ENCODE results near the gene ARHGAP6.

Gene ARHGAP6

DNA sequence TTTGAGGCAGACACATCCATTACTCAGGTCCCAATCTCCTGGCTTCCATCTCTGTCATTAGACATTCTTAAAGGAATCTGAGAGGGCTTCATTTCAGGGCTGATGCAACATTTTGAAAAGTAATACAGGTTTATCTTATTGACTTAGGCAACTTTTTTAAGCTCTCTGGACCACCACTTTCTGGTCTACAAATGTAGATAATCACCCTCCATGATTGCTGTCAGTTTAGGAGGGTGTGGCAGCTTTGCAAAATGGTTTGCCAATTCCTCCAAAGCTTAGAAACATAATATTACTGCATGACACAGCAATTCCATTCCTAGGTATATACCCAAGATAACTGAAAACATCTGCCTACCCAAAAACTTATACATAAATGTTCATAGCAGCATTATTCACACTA lies 77.6 kb downstream of the ARHGAP6 start:
- no peak overlapping the region for H2BK120ac ChIP-seq (ENCODE audit: low read depth, low read length)
- no peak overlapping the region for H2BK5ac ChIP-seq (ENCODE audit: low read length)
- H3K4ac ChIP-seq (ENCODE audit: low read length) = no peak overlapping the region
- H3K4me1 ChIP-seq (ENCODE audit: control insufficient read depth in 2 of 2, insufficient read depth in 1 of 2, low read depth in 1 of 2, low read length in 2 of 2) = no peaks in the 10 kb centered on the region
- no peak overlapping the region for H2BK12ac ChIP-seq (ENCODE audit: low read length)
- H3K27me3 ChIP-seq (ENCODE audit: control insufficient read depth in 3 of 3, insufficient read depth in 3 of 3, low read depth in 1 of 3, low read length in 3 of 3) = no peaks in the 10 kb centered on the region
- H3K36me3 ChIP-seq (replicated peaks in 1 of 2; ENCODE audit: control insufficient read depth in 2 of 2, insufficient read depth in 2 of 2, low read length in 2 of 2) = no peaks in the 10 kb centered on the region
- H3K79me1 ChIP-seq (ENCODE audit: low read depth, low read length) = no peaks in the 10 kb centered on the region
- no peak overlapping the region for H4K91ac ChIP-seq (ENCODE audit: low read depth, low read length, poor library complexity)
- no peak overlapping the region for H2AFZ ChIP-seq (ENCODE audit: low read length)
- H3K18ac ChIP-seq (ENCODE audit: low read length) = no peak overlapping the region
- H3K9ac ChIP-seq (ENCODE audit: low read depth, low read length, poor library complexity) = no peak overlapping the region
- H4K8ac ChIP-seq (ENCODE audit: low read depth, low read length) = no peak overlapping the region
- H3K27ac ChIP-seq (replicated peaks; ENCODE audit: low read length) = no peak overlapping the region
- no peak for DNase-seq (ENCODE audit: low spot score)
- H3K14ac ChIP-seq (ENCODE audit: low read length) = no peak overlapping the region
- H2BK15ac ChIP-seq (ENCODE audit: low read length) = no peak overlapping the region
- H3K9me3 ChIP-seq (replicated peaks in 1 of 2; ENCODE audit: control insufficient read depth in 2 of 2, insufficient read depth in 1 of 2, low read depth in 1 of 2, low read length in 2 of 2) = no peaks in the 10 kb centered on the region
- H3K4me3 ChIP-seq (ENCODE audit: low read length in 2 of 2) = no peak overlapping the region
- H3K4me2 ChIP-seq (ENCODE audit: insufficient read depth, low read length, poor library complexity, severe bottlenecking) = no peak overlapping the region
- no peak overlapping the region for H3K23ac ChIP-seq (ENCODE audit: low read depth, low read length, poor library complexity)
- no peak overlapping the region for H2AK5ac ChIP-seq (ENCODE audit: low read depth, low read length)

DNA sequence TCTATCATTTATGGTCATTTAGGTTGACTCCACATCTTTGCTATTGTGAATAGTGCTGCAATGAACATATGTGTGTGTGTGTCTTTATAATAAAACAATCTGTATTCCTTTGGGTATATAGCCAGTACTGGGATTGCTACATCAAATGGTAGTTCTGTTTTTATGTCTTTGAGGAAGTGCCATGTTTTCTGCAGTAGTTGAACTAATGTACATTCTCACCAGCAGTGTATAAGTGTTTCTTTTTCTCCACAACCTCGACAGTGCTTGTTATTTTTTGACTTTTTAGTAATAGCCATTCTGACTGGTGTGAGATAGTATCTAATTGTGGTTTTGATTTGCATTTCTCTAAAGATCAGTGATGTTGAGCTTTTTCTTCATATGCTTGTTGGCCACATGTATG lies 80.5 kb downstream of the ARHGAP6 start:
- no peak overlapping the region for H2BK12ac ChIP-seq (ENCODE audit: low read length)
- no peak overlapping the region for H4K8ac ChIP-seq (ENCODE audit: low read depth, low read length)
- no peak overlapping the region for H3K4me2 ChIP-seq (ENCODE audit: insufficient read depth, low read length, poor library complexity, severe bottlenecking)
- H3K9ac ChIP-seq (ENCODE audit: low read depth, low read length, poor library complexity) = no peak overlapping the region
- no peak overlapping the region for H2BK15ac ChIP-seq (ENCODE audit: low read length)
- H2AK5ac ChIP-seq (ENCODE audit: low read depth, low read length) = no peak overlapping the region
- H3K27me3 ChIP-seq (ENCODE audit: control insufficient read depth in 3 of 3, insufficient read depth in 3 of 3, low read depth in 1 of 3, low read length in 3 of 3) = no peaks in the 10 kb centered on the region
- H3K9me3 ChIP-seq (replicated peaks in 1 of 2; ENCODE audit: control insufficient read depth in 2 of 2, insufficient read depth in 1 of 2, low read depth in 1 of 2, low read length in 2 of 2) = no peaks in the 10 kb centered on the region
- no peak overlapping the region for H3K18ac ChIP-seq (ENCODE audit: low read length)
- no peaks in the 10 kb centered on the region for H3K36me3 ChIP-seq (replicated peaks in 1 of 2; ENCODE audit: control insufficient read depth in 2 of 2, insufficient read depth in 2 of 2, low read length in 2 of 2)
- H4K91ac ChIP-seq (ENCODE audit: low read depth, low read length, poor library complexity) = no peak overlapping the region
- H2BK5ac ChIP-seq (ENCODE audit: low read length) = no peak overlapping the region
- no peak overlapping the region for H3K14ac ChIP-seq (ENCODE audit: low read length)
- H2AFZ ChIP-seq (ENCODE audit: low read length) = no peak overlapping the region
- no peak overlapping the region for H3K4ac ChIP-seq (ENCODE audit: low read length)
- H3K4me3 ChIP-seq (ENCODE audit: low read length in 2 of 2) = no peak overlapping the region
- no peak for DNase-seq (ENCODE audit: low spot score)
- WGBS, 2 donors (ENCODE audit: extremely low coverage in 2 of 2, insufficient read length in 2 of 2, insufficient replicate concordance in 1 of 2) = no CpG with 5 or more reads among the region's 1 CpG
- no peak overlapping the region for H2BK120ac ChIP-seq (ENCODE audit: low read depth, low read length)
- no peaks in the 10 kb centered on the region for H3K79me1 ChIP-seq (ENCODE audit: low read depth, low read length)
- H3K4me1 ChIP-seq (ENCODE audit: control insufficient read depth in 2 of 2, insufficient read depth in 1 of 2, low read depth in 1 of 2, low read length in 2 of 2) = no peaks in the 10 kb centered on the region
- no peak overlapping the region for H3K23ac ChIP-seq (ENCODE audit: low read depth, low read length, poor library complexity)
- no peak overlapping the region for H3K27ac ChIP-seq (replicated peaks; ENCODE audit: low read length)

- Histone ChIP-seq H3K4me2 (ENCODE audit: insufficient read depth, low read length, poor library complexity, severe bottlenecking) (no peak overlapping the region), H3K79me1 (ENCODE audit: low read depth, low read length) (no peaks in the 10 kb centered on the region), H2BK12ac (ENCODE audit: low read length) (no peak overlapping the region), H2AK5ac (ENCODE audit: low read depth, low read length) (no peak overlapping the region), H4K8ac (ENCODE audit: low read depth, low read length) (no peak overlapping the region), H3K9me3 (replicated peaks in 1 of 2; ENCODE audit: control insufficient read depth in 2 of 2, insufficient read depth in 1 of 2, low read depth in 1 of 2, low read length in 2 of 2) (no peaks in the 10 kb centered on the region), H2AFZ (ENCODE audit: low read length) (no peak overlapping the region), H3K4me3 (ENCODE audit: low read length in 2 of 2) (no peak overlapping the region), H3K23ac (ENCODE audit: low read depth, low read length, poor library complexity) (no peak overlapping the region), H3K18ac (ENCODE audit: low read length) (no peak overlapping the region), H3K14ac (ENCODE audit: low read length) (no peak overlapping the region), H2BK120ac (ENCODE audit: low read depth, low read length) (no peak overlapping the region), H3K36me3 (replicated peaks in 1 of 2; ENCODE audit: control insufficient read depth in 2 of 2, insufficient read depth in 2 of 2, low read length in 2 of 2) (no peaks in the 10 kb centered on the region), H3K9ac (ENCODE audit: low read depth, low read length, poor library complexity) (no peak overlapping the region), H2BK5ac (ENCODE audit: low read length) (no peak overlapping the region), H4K91ac (ENCODE audit: low read depth, low read length, poor library complexity) (no peak overlapping the region), H3K27me3 (ENCODE audit: control insufficient read depth in 3 of 3, insufficient read depth in 3 of 3, low read depth in 1 of 3, low read length in 3 of 3) (no peaks in the 10 kb centered on the region), H3K4ac (ENCODE audit: low read length) (no peak overlapping the region), H3K27ac (replicated peaks; ENCODE audit: low read length) (no peak overlapping the region), H2BK15ac (ENCODE audit: low read length) (no peak overlapping the region), H3K4me1 (ENCODE audit: control insufficient read depth in 2 of 2, insufficient read depth in 1 of 2, low read depth in 1 of 2, low read length in 2 of 2) (no peaks in the 10 kb centered on the region)
- no peak for DNase-seq (ENCODE audit: low spot score)
- no CpG with 5 or more reads among the region's 2 CpGs for WGBS, 2 donors (ENCODE audit: extremely low coverage in 2 of 2, insufficient read length in 2 of 2, insufficient replicate concordance in 1 of 2)
These were observed 84.9 kb downstream of the ARHGAP6 start for GRCh38 chrX:11580789-11581188.

GRCh38 chrX:11579636-11580600 lies 85.8 kb downstream of the ARHGAP6 start:
- Histone ChIP-seq H3K4me1 (ENCODE audit: control insufficient read depth in 2 of 2, insufficient read depth in 1 of 2, low read depth in 1 of 2, low read length in 2 of 2) (no peaks in the 10 kb centered on the region), H4K8ac (ENCODE audit: low read depth, low read length) (no peak overlapping the region)

More at GRCh38 chrX:11579636-11580600, 85.8 kb downstream of the ARHGAP6 start:
- Histone ChIP-seq H3K4me2 (ENCODE audit: insufficient read depth, low read length, poor library complexity, severe bottlenecking) (no peak overlapping the region), H3K18ac (ENCODE audit: low read length) (no peak overlapping the region), H4K91ac (ENCODE audit: low read depth, low read length, poor library complexity) (no peak overlapping the region), H2AFZ (ENCODE audit: low read length) (no peak overlapping the region), H3K4ac (ENCODE audit: low read length) (no peak overlapping the region), H3K4me3 (ENCODE audit: low read length in 2 of 2) (no peak overlapping the region), H2BK5ac (ENCODE audit: low read length) (no peak overlapping the region), H2AK5ac (ENCODE audit: low read depth, low read length) (no peak overlapping the region), H3K27me3 (ENCODE audit: control insufficient read depth in 3 of 3, insufficient read depth in 3 of 3, low read depth in 1 of 3, low read length in 3 of 3) (no peaks in the 10 kb centered on the region), H2BK12ac (ENCODE audit: low read length) (no peak overlapping the region), H3K9ac (ENCODE audit: low read depth, low read length, poor library complexity) (no peak overlapping the region), H3K27ac (replicated peaks; ENCODE audit: low read length) (no peak overlapping the region), H2BK120ac (ENCODE audit: low read depth, low read length) (no peak overlapping the region), H2BK15ac (ENCODE audit: low read length) (no peak overlapping the region), H3K36me3 (replicated peaks in 1 of 2; ENCODE audit: control insufficient read depth in 2 of 2, insufficient read depth in 2 of 2, low read length in 2 of 2) (no peaks in the 10 kb centered on the region), H3K79me1 (ENCODE audit: low read depth, low read length) (no peaks in the 10 kb centered on the region), H3K9me3 (replicated peaks in 1 of 2; ENCODE audit: control insufficient read depth in 2 of 2, insufficient read depth in 1 of 2, low read depth in 1 of 2, low read length in 2 of 2) (no peaks in the 10 kb centered on the region), H3K23ac (ENCODE audit: low read depth, low read length, poor library complexity) (no peak overlapping the region), H3K14ac (ENCODE audit: low read length) (no peak overlapping the region)
- DNase-seq (ENCODE audit: low spot score) = no peak
- no CpG with 5 or more reads among the region's 7 CpGs for WGBS, 2 donors (ENCODE audit: extremely low coverage in 2 of 2, insufficient read length in 2 of 2, insufficient replicate concordance in 1 of 2)
